SK-N-SH (cell line): ENCODE results near the gene MTCH1. TPM values are rescaled to one million over a fixed set of nuclear protein-coding genes. Genes with fewer than 3 reads are reported as not detected.

Source experiments
- CTCF ChIA-PET: fragments of 300-600, 350-600 bp; formaldehyde crosslinking; extraction: SDS; loops from one replicate; lab custom pipeline; 2021; lab: Yijun Ruan, JAX
- POLR2A ChIA-PET: fragments of 350-600 bp; sonication (Branson Sonifier 250); formaldehyde crosslinking; extraction: SDS; loops from one replicate; lab custom pipeline; 2020; ENCODE audit warnings: antibody characterized with exemption, inconsistent platforms; lab: Yijun Ruan, JAX
- DNase-seq: peaks from one replicate; pipeline ENCODE4 v3.0.0; 2012
- H2AFZ ChIP-seq: fragments of 200-600 bp; sonication (generic); 2 replicates; pipeline ENCODE4 v1.8.1; 2016; ENCODE audit warnings: antibody characterized with exemption, mild to moderate bottlenecking, low read depth
- H3F3A ChIP-seq: fragments of 200-600 bp; sonication (generic); replicated peaks from 2 replicates; pipeline ENCODE3; 2016; ENCODE audit warnings: antibody characterized with exemption, mild to moderate bottlenecking; ENCODE audit not compliant: insufficient read depth
- H3K27ac ChIP-seq, 2 experiments: fragments of 200-500 bp in 1 of 2; fragments of 200-600 bp in 1 of 2; sonication (Bioruptor generic) in 1 of 2; sonication (generic), shearing (Covaris generic) in 1 of 2; 2 replicates each; pipeline versions ENCODE4 v1.5.1 to v1.6.1; 2014 to 2016; ENCODE audit warnings: low read depth in 2 of 2, inconsistent platforms in 1 of 2, low read length in 1 of 2, mild to moderate bottlenecking in 1 of 2, mixed read lengths in 1 of 2
- H3K27me3 ChIP-seq: fragments of 200-600 bp; sonication (generic), shearing (Covaris generic); 2 replicates; pipeline ENCODE4 v1.6.1; 2016; ENCODE audit warnings: mixed run types; ENCODE audit not compliant: insufficient read depth
- H3K36me3 ChIP-seq, 2 experiments: fragments of 200-500 bp in 1 of 2; fragments of 200-600 bp in 1 of 2; sonication (Bioruptor generic) in 1 of 2; sonication (generic) in 1 of 2; replicated peaks in 1 of 2; 2 replicates each; pipeline versions ENCODE3 to v1.5.1; 2014 to 2016; ENCODE audit warnings: low read length in 1 of 2, mild to moderate bottlenecking in 1 of 2; ENCODE audit not compliant: insufficient read depth in 2 of 2, control insufficient read depth in 1 of 2
- H3K4me1 ChIP-seq, 2 experiments: fragments of 200-500 bp in 1 of 2; fragments of 200-600 bp in 1 of 2; sonication (Bioruptor generic) in 1 of 2; sonication (generic), shearing (Covaris generic) in 1 of 2; 2 replicates each; pipeline versions ENCODE4 v1.5.1 to v1.6.1; 2014 to 2016; ENCODE audit warnings: low read depth in 1 of 2, low read length in 1 of 2, mixed run types in 1 of 2; ENCODE audit not compliant: insufficient read depth in 2 of 2, control insufficient read depth in 1 of 2
- H3K4me2 ChIP-seq: fragments of 200-600 bp; sonication (generic), shearing (Covaris generic); 2 replicates; pipeline ENCODE4 v1.6.1; 2017; ENCODE audit warnings: mixed run types
- H3K4me3 ChIP-seq, 2 experiments: fragments of 200-500 bp in 1 of 2; fragments of 200-600 bp in 1 of 2; sonication (Bioruptor generic) in 1 of 2; sonication (generic), shearing (Covaris generic) in 1 of 2; 2 replicates each; pipeline versions ENCODE4 v1.5.1 to v1.8.1; 2014 to 2016; ENCODE audit warnings: low read depth in 2 of 2, inconsistent platforms in 1 of 2, low read length in 1 of 2, mild to moderate bottlenecking in 1 of 2, mixed read lengths in 1 of 2, moderate library complexity in 1 of 2
- H3K79me2 ChIP-seq: fragments of 200-600 bp; sonication (generic); 2 replicates; pipeline ENCODE4 v1.8.1; 2017; ENCODE audit warnings: mild to moderate bottlenecking; ENCODE audit not compliant: insufficient read depth
- H3K9ac ChIP-seq: fragments of 200-600 bp; sonication (generic); 2 replicates; pipeline ENCODE4 v1.6.1; 2017; ENCODE audit warnings: mixed run types
- H3K9me2 ChIP-seq: fragments of 200-600 bp; sonication (generic); 2 replicates; pipeline ENCODE4 v1.6.1; 2017; ENCODE audit warnings: mixed run types
- H3K9me3 ChIP-seq: fragments of 200-600 bp; sonication (generic); 2 replicates; pipeline ENCODE4 v1.6.1; 2017; ENCODE audit warnings: mixed run types, mild to moderate bottlenecking, moderate library complexity
- H4K20me1 ChIP-seq: fragments of 200-600 bp; sonication (generic); 2 replicates; pipeline ENCODE4 v1.6.1; 2017; ENCODE audit warnings: mild to moderate bottlenecking, mixed run types; ENCODE audit not compliant: insufficient read depth
- CTCF ChIP-seq: fragments of 200-600 bp; sonication (generic); IDR thresholded peaks from 2 replicates; pipeline ENCODE4 v1.6.1; 2017; ENCODE audit warnings: antibody characterized with exemption, mild to moderate bottlenecking, moderate library complexity
- ELF1 ChIP-seq: IDR thresholded peaks from 2 replicates; pipeline ENCODE4 v1.4.0; 2012
- EP300 ChIP-seq, 2 experiments: IDR thresholded peaks; 2 replicates each; pipeline versions ENCODE4 v1.4.0 to v1.6.1; 2012; ENCODE audit warnings: borderline replicate concordance in 1 of 2, low read depth in 1 of 2, low read length in 1 of 2
- FOSL2 ChIP-seq: IDR thresholded peaks from 2 replicates; pipeline ENCODE4 v1.4.0; 2012; ENCODE audit warnings: low read depth, mild to moderate bottlenecking, moderate library complexity, borderline replicate concordance
- FOXJ3 ChIP-seq: sonication (generic); formaldehyde crosslinking; IDR thresholded peaks from 2 replicates; pipeline ENCODE4 v1.5.1; 2020; ENCODE audit warnings: mild to moderate bottlenecking, missing genetic modification reagents
- FOXM1 ChIP-seq: IDR thresholded peaks from 2 replicates; pipeline ENCODE4 v1.4.0; 2012; ENCODE audit warnings: low read depth, mild to moderate bottlenecking
- JUND ChIP-seq: IDR thresholded peaks from 2 replicates; pipeline ENCODE4 v1.4.0; 2012
- MEF2A ChIP-seq: IDR thresholded peaks from 2 replicates; pipeline ENCODE4 v1.4.0; 2012; ENCODE audit warnings: low read depth, borderline replicate concordance
- NRF1 ChIP-seq: IDR thresholded peaks from 2 replicates; pipeline ENCODE4 v1.6.1; 2012; ENCODE audit warnings: low read depth, mild to moderate bottlenecking, low read length
- PBX3 ChIP-seq: IDR thresholded peaks from 2 replicates; pipeline ENCODE4; 2012
- RAD21 ChIP-seq: IDR thresholded peaks from 2 replicates; pipeline ENCODE4 v1.6.1; 2012; ENCODE audit warnings: mild to moderate bottlenecking, low read length
- RFX5 ChIP-seq: IDR thresholded peaks from 2 replicates; pipeline ENCODE4 v1.6.1; 2012; ENCODE audit warnings: mild to moderate bottlenecking, improper control_type of control experiment, low read length
- RXRA ChIP-seq: IDR thresholded peaks from 2 replicates; pipeline ENCODE4 v1.4.0; 2012; ENCODE audit warnings: low read depth, mild to moderate bottlenecking, borderline replicate concordance
- TAF1 ChIP-seq: IDR thresholded peaks from 2 replicates; pipeline ENCODE4 v1.6.1; 2012; ENCODE audit warnings: low read depth, mild to moderate bottlenecking, low read length, moderate library complexity, borderline replicate concordance
- USF1 ChIP-seq: IDR thresholded peaks from 2 replicates; pipeline ENCODE4 v1.4.0; 2012; ENCODE audit warnings: low read depth, borderline replicate concordance
- YY1 ChIP-seq: IDR thresholded peaks from 2 replicates; pipeline ENCODE4 v1.4.0; 2012; ENCODE audit warnings: low read depth, mild to moderate bottlenecking
- WGBS: methylation state at CpG from one replicate; pipeline ENCODE4 v1.1.6; 2017; ENCODE audit warnings: low lambda C conversion rate; 5-methylcytosine and 5-hydroxymethylcytosine counted together
- polyA plus RNA-seq, 3 experiments: library from polyadenylated mRNA; depleted of rRNA; stranded (reverse); fragments of >200 nt; gene quantifications; 2 replicates each; pipeline ENCODE4 v1.2.3, GENCODE V29; 2012
- TF ChIP-seq, protein P1 (sequence below): fragments of 150-350 bp; IDR thresholded peaks from 2 replicates; pipeline ENCODE4 v1.6.1; 2016; ENCODE audit warnings: mild to moderate bottlenecking, low read depth, low read length
- TF ChIP-seq, protein P2 (sequence below): fragments of 150-350 bp; IDR thresholded peaks from 2 replicates; pipeline ENCODE4 v1.6.1; 2017; ENCODE audit warnings: antibody characterized with exemption, low read length, low read depth, borderline replicate concordance

The MTCH1 gene
- polyA plus RNA-seq, 1 of the 3 experiments (the other 2 are of a cell fraction), result 151 TPM

DNA sequence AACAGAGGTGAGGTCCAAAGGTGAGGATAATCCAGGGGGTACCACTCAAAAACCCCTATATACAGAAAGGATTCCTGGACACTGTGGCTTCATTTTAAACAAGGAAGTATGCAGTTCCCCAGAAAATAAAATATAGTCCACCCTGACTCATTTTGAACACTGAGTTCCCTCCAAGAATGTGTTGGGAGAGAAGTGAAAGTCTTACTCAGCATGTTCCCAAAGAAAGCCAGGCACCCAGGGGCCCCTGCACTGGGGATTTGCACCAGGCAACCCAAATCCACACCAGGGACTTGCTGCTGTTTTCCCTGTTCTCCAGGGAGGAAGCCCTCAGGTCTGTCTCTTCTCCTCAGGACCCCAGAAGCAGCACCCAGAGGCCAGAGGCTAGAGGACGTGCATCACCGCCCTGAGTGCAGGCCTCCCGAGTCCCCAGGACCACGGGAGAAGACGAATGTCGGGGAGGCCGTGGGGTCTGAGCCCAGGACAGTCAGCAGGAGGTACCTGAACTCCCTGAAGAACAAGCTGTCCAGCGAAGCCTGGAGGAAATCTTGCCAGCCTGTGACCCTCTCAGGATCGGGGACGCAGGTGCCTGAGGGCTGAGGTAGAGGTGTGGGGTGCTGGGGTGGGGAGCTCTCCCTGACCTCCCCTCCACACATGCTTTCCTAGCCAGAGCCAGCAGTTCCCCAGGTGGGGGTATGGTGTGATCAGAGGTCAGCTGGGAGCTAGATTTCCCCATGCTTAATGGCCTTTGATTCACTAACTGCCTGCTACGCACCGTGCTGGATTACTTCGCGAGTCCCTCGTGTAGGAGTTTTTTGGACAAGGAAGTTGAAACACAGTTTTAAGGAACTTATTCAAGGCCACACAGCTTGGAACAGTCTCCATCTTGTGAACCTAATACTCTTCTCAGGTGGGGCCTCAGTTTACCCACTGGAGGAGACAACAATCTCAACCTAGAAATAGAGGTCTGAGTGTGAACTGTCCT, 22.8 kb upstream of the MTCH1 start:
- Histone ChIP-seq H3K9me3 (no peaks in the 10 kb centered on the region), H3K27ac (no peak overlapping the region), H3K4me1 (no peaks in the 10 kb centered on the region; a peak in 1 of 4 replicates), H3K4me3 (no peak overlapping the region), H3K27me3 (no peaks in the 10 kb centered on the region), H3K9me2 (no peaks in the 10 kb centered on the region), H3K36me3 (no peaks in the 10 kb centered on the region), H2AFZ (no peak overlapping the region), H3F3A (no peaks in the 10 kb centered on the region), H3K9ac (no peak overlapping the region), H3K4me2 (no peak overlapping the region), H3K79me2 (no peaks in the 10 kb centered on the region), H4K20me1 (no peaks in the 10 kb centered on the region)
- WGBS, result 88% methylated on average over 15 of the region's 15 CpGs
- ChIA-PET POLR2A (no interaction called here), CTCF (interaction anchor here (1.0 to 1.1 kb wide), 2 partner anchors 13 to 202 kb away, joined by 3 read pairs; no protein-coding TSS in a partner anchor)
- DNase-seq, result no peak
- no peak for TF ChIP-seq FOSL2
- TF ChIP-seq RXRA, result no peak
- no peak for TF ChIP-seq FOXJ3 (CRISPR knock-in tag)
- TF ChIP-seq FOXM1, result no peak
- TF ChIP-seq JUND, result no peak
- TF ChIP-seq RFX5, result no peak
- no peak for TF ChIP-seq NRF1
- TF ChIP-seq YY1, result no peak
- TF ChIP-seq RAD21, result no peak
- no peak for TF ChIP-seq TAF1
- TF ChIP-seq MEF2A, result no peak
- no peak for TF ChIP-seq ELF1
- no peak for TF ChIP-seq EP300 (IDR thresholded peaks at IDR 0.05; ENCODE audit: borderline replicate concordance in 1 of 2, low read depth in 1 of 2, low read length in 1 of 2)
- TF ChIP-seq CTCF, result no peak
- no peak for TF ChIP-seq USF1
- TF ChIP-seq, protein P1, sequence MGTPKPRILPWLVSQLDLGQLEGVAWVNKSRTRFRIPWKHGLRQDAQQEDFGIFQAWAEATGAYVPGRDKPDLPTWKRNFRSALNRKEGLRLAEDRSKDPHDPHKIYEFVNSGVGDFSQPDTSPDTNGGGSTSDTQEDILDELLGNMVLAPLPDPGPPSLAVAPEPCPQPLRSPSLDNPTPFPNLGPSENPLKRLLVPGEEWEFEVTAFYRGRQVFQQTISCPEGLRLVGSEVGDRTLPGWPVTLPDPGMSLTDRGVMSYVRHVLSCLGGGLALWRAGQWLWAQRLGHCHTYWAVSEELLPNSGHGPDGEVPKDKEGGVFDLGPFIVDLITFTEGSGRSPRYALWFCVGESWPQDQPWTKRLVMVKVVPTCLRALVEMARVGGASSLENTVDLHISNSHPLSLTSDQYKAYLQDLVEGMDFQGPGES, result no peak
- TF ChIP-seq PBX3, result no peak
- TF ChIP-seq, protein P2, sequence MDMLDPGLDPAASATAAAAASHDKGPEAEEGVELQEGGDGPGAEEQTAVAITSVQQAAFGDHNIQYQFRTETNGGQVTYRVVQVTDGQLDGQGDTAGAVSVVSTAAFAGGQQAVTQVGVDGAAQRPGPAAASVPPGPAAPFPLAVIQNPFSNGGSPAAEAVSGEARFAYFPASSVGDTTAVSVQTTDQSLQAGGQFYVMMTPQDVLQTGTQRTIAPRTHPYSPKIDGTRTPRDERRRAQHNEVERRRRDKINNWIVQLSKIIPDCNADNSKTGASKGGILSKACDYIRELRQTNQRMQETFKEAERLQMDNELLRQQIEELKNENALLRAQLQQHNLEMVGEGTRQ, result no peak
